ENCODE data around the gene FOXO3. TPM values are rescaled to one million over a fixed set of nuclear protein-coding genes. Genes with fewer than 3 reads are reported as not detected.

The FOXO3 gene
- total RNA-seq, 1 donor, result 80.0 TPM

DNA sequence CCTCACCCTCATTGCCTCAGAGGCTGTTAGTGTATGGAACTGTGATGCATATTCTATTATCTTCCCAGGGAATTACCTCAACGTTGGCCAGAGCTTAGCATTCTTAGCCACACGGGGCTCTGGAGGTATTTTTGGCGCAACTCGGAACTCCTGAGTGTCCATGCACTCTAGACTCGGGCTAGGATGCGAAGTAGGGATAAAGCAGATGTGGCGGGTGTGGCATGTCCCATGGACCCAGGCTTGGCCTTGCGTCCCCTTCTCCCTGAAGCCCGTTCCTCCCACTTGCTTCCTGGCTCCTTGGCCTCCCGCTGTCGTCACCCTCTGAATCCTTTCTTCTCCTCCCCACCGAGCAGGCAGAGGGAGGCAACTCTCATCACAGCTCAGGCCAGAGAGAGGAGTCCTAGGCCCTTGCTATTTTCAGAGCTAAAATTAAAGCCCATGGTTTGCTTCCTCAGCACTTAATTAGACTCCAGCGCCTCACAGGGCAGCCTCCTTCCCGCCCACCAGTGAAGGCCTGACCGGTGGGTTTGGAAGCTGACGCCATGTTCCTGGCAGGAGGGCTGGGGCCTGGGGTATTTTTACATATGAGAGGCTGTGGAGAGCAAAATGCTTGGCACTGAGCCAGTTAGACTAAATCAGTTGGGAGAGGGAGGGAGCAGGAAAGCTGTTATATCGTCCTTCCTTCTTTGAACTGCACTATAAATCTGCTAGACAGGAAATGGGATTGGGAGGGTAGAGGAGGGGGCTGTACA, 138.7 kb downstream of the FOXO3 start:
- DNase-seq (ENCODE audit: low read depth in 2 of 3, low spot score in 2 of 3), result no peak

DNA sequence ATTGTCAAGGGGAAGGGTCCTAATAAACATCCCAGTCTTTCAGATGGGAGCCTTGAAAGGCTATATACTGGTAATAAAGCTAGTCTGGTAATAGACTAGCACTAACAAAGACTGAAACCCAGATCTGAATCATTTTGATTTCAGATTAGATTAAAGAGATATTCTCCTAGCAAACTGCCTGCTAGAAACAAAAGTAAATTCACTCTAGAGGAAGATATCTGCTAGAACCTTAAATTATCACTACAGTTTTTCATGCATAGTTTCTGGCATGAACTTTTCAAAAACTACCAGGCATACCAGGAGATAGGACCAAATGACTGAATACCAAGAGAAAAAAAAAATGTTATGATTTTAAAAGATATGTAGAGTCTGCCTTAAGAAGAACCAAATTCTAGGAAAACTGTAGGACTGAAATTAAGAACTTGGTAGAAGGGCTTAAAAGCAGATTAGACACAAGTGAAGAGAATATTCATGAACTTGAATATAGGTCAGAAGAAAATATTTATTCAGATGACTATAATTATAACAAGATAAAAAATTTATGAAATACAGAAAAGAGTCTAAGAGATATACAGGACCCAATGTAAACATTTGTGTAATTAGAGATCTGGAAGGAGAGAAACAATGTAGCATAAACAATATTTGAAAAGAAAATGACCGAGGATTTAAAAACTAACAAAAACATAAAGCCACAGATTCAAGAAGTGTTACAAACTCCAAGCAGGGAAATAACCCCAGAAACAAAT, 141.6 kb downstream of the FOXO3 start:
- peak in 1 of 3 donors; percentile 14 for DNase-seq (ENCODE audit: low read depth in 2 of 3, low spot score in 2 of 3)

DNA sequence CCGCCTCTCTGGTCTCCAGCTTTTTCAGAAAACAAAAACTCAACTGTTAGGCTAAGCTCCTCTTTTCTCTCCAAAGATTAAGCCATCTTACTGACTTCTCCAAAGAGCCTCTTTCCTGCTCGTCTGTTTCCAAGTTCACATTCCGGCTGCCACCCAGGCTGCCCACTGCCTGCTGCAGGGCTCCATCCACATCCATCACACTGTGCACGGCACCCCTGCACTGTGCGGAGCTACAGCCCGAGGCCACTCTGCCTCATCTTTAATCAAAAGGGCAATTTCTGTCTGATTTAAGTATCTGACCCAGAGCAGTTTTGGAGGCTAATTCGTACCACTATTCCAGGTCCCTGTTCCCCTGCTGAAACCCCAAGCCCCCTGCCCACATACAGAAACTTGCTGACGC, 145.9 kb downstream of the FOXO3 start:
- DNase-seq (ENCODE audit: low read depth in 2 of 3, low spot score in 2 of 3), result no peak

DNA sequence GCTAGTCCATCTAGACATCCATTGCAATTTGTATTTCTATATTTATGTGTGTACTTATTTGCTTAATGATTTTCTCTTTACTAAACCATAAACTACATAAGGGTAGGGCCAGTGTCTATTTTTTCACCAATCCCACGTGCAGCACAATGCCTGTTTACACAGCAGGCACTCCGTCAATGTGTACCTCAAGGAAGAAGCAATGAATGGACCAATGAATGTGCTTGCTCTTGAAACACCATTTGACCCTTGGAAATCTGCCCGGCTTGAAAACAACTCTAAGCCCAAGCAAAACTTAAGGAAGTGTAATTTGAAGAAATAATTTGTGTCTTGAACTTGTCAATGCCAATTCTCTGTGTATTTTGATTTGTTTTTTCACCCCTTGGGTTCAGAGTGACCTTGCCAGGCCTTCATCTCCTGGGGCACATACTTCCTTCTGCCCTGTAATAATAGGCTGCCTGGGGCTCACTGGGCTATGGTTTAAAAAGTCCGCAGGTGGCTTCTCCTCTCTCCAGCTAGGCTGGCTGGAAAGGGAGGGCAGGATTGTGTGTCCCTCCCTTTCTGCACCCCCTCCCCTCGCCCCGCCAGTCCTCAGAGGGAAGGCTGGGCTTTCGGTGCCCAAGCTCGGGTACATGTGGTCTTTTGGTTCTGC, 146.7 kb downstream of the FOXO3 start:
- DNase-seq (ENCODE audit: low read depth in 2 of 3, low spot score in 2 of 3), result no peak

DNA sequence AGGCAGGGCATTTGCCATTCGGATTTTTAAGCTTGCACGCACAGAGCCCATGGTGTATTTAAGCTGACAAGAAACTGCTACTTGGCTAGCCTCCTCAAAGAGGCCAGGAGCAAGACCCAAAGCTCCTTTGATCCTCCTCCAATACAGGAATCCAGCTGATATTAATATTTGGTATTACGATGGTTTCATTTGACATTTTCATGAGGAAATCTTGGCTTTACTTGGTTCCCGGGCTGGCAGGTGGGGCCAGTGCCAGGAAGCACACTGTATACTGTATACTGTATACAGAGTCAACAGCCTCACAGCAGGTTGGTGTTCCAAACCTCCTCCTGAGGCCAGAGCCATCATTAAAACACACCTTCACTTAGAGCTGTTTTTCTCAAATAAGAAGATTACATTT, 149.3 kb downstream of the FOXO3 start:
- DNase-seq (ENCODE audit: low read depth in 2 of 3, low spot score in 2 of 3), result no peak

DNA sequence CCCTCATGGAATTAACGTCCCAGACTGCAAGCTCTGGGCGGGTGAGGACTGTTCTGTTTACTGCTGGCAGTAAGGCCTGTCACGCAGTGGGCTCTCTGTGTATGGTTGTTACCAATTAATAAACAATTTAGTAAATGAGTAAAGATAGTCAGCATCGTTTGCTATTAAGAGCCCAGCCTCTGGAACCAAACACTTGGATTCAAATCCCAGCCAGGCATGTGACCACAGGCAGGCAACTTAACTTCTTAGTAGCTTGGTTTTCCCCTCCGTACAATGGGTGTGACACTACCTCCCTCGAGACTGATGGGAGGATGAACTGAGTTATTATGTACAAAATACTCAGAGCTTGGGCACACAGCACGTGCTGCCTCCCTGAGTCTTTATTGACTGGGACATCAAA, 149.8 kb downstream of the FOXO3 start:
- no peak for DNase-seq (ENCODE audit: low read depth in 2 of 3, low spot score in 2 of 3)

DNA sequence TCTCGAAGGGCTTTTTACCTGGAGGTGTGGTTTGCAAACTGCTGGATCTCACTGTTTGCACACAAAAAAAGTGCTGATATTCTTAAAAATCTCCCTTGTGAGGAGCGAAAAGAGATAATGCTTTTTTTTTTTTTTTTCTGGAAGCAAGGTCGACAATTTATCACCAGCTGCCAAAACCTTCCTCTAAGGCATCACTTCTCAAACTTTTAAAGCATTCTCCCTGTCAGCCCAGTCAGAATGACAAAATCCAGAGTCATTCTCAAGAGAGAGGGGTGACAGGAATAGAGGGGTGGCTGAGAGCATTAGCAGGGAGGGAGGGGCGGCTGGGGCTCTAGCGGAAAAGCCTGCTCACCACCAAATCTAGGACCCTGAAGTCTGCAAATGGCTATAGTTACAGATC, 150.4 kb downstream of the FOXO3 start:
- DNase-seq (ENCODE audit: low read depth in 2 of 3, low spot score in 2 of 3), result no peak

DNA sequence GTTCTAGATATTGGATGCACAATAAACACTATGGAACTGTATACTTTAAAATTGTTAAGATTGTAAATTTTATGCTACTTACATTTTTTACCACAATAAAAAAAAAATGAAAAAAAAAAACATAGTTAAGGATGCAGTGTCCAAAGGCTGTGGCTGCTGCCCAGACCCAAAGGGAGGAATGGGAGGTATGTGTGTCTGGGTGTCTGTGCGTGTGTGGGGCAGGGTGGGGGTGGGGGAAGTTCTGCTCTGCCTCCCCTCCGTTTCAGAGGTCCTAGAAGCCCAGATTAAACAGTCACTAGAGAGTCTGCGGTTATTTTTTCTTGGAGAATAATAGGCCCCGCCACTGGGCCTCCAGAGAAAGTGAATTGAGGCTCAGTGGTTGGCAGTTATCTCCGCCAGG, 151.1 kb downstream of the FOXO3 start:
- DNase-seq (ENCODE audit: low read depth in 2 of 3, low spot score in 2 of 3), result no peak

DNA sequence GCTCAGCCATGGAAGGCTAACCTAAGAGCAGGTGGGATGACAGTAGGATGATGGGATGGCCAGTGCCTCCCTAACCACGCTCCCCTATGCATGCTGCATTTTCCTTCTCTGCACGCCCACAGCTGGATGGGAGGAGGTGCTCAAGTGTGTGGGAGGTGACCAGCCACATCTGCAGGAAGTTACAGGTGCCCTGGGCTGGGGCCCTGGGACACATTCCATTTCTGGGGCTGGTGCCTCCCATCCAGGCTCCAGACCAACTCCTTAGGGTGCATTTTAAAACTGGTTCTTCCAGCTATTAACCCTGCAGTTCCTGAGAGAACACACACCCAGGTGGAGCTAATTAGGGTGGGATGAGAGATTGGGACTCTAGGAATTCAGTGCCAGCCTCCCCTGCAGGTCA, 152.2 kb downstream of the FOXO3 start:
- DNase-seq (ENCODE audit: low read depth in 2 of 3, low spot score in 2 of 3), result no peak

DNA sequence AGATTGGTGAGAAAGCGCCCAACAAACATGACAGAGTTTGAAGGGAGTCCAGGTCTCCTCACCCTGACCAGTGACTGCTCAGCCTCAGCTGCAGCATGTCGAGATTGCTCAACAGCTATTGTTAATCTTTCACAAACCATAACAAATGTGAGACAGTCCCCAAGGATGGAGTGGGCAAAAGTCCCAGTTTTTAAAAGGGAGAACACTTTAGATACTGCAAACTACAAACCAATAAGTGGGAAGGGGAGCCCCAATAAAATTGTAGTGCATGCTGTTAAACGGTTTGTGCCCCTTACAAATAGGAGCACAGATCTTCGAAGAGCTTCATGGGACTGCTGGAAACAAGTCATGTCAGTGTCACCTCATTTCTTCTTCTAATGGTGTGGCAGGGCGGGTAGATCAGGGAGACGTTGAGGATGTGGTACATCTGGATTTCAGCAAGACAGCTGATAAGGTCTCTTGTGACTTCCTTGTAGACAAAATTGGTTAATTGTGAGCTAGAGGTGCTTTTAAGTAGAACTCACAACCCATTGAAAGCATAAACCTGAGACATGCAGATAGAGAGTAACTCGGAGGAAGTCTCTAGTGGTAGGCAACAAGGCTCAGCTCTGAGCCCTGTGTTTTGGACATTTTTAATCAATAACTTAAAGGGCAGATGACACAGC, 153.5 kb downstream of the FOXO3 start:
- DNase-seq (ENCODE audit: low read depth in 2 of 3, low spot score in 2 of 3), result peak in 1 of 3 donors; percentile 24

DNA sequence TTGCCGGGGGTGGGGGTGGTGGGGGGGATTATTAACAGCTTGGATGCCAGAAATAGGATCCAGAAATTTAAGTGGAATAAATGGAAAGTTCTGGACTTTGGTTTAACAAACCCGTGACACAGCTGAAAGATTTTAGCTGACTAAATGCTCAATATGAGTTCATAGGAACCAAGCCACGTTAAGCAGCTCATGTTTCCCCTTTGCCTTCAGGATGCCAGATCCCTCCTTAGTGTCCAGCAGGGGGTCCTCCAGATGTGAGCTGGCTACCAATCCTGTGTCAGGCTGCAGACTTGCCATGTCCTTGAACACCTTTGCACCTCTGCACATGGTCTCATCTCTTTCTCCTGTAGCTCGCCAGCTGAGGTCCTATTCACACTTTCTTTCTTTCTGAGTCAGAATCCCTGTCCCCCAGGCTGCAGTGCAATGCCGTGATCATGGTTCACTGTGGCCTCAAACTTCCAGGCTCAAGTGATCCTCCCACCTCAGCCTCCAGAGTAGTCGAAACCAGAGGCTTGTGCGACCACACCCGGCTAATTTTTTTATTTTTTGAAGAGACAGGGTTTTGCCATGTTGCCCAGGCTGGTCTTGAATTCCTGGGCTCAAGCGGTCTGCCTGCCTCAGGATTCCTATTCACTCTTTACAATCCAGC, 154.2 kb downstream of the FOXO3 start:
- DNase-seq (ENCODE audit: low read depth in 2 of 3, low spot score in 2 of 3), result no peak

DNA sequence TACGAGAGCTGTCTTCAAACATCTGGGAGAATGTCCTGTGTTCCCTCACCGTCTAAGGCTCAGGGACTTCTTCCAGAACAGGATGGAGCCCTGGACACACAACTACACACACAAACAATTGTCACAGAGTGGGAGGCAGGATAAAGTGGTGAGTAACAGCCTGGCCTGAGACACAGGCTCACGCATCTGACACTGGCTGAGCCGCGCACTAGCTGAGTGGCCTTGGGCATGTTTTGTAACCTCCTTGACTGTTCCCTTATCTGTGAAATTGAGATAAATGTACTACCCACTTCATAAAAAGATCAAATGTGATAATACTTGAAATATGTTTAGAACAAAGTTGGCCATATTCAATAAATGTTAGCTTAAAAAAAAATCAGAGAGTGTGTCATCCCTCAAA, 155.1 kb downstream of the FOXO3 start:
- no peak for DNase-seq (ENCODE audit: low read depth in 2 of 3, low spot score in 2 of 3)

DNA sequence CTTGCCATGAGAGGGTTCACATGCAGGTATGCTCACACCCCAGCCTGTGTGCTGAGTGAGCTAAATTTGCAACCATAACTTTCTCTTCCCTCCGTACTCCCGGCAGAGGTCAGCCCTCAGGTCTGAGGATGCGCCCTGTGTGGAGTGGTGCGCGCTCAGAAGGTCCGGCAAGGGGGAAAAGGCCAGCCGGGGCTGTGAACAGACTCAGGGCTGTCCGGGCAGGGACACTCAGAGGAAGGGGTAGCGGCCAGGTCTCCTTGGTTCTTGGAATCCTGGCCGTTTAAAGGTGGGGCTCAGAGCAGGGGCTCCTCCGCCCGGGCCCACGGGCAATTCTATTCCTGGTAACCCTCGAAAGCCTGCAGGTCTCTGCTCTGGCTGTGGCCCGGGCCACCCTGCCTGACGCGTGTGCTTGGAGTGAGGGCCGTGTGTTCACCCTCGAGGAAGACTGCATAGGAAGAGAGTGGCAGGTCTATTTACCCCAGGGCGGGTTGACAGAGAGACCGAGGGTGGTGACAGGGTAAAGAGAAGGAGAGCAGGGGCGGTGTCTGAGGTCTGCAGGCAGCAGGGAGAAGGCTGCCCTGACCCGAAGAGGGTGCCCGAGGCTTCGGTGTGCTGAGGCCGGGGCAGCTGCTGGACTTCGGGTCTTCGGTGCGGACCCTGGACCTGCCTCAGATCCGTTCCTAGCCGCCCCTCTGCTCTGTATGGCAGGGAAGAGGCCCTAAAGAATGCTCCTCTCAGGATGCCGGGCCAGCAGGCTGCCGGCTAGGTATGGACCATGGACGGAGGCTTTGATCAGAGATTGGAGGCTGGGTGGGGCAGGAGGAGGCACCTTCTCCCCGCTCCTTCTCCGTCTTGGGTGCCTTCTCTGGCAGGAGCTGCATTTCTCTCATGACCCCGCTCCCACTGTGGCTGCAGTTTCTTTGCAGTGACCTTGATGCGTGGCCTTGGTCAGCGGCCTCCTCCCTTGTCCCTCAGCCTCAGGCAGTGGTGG, 156.4 kb downstream of the FOXO3 start:
- DNase-seq (ENCODE audit: low read depth in 2 of 3, low spot score in 2 of 3), result no peak

DNA sequence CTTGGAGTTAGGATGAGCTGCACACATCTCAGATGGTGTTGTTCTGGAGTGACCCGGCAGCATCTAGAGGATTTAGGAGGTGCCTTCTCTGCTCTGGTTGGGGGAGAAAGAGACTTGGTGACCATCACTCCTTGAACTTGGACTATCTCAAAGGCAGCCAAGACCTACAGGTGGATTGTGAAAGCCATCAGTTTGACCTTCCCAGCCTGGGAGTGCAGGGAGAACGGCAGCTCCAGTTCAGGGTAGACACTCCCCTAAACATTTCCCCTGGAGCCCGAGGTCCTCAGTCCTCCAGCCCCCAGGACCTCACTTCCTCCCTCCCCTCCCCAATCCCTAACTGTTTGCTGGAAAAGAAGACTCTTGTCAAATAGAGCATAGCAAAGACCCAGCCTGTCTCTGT, 158.8 kb downstream of the FOXO3 start:
- no peak for DNase-seq (ENCODE audit: low read depth in 2 of 3, low spot score in 2 of 3)

DNA sequence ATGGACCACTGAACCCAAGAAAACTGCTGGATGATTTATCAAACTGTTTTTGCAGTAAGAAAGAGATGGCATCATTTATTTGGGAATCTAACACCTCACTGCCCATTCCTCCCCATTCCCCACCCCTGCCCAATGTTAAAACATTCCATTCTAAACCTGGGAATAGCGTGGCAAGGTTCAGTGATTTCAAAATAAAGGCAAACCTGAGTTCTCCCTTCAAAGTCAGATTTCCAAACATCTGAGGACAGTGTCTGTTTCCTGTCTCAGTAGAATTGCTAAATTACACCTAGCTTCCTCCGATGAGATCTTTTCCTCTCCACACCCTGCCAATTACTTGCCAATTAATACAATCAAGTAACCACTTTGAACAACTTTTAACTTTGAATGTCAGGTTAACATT, 160.1 kb downstream of the FOXO3 start:
- DNase-seq (ENCODE audit: low read depth in 2 of 3, low spot score in 2 of 3), result no peak

DNA sequence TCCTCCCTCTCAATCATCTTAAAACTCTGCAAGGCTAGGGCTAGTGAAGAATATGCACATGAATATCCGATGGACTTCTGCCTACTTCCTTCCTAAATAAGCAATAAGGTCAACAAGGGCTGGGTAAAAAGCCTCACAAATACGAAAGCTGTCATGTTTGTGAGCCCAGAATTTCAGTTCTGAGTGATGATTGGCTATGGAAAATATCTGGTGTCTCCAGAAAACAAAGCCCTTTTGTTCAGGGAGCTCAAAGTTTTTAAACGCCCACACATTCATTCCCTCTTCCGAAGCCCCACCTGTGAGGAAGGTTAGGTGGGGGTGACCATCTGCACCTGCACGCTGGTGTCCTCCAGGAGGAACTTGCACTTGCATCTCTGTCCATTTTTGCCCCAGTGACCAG, 160.6 kb downstream of the FOXO3 start:
- no peak for DNase-seq (ENCODE audit: low read depth in 2 of 3, low spot score in 2 of 3)

DNA sequence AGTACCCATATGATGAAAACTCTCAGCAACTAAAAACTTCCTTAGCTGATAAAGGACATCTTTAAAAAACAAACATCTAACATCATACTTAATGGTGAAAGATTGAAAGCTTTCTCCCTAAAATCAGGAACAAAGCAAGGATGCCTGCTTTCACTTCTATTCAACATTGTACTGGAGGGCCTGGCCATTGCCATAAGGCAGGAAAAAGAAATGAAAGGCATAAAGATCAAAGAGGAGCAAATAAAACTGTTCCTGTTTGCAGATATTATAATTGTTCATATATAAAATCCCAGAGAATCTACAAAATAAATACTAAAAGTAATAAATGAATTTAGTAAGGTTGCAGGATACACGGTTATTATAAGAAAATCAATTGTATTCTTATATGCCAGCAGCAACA, 162.9 kb downstream of the FOXO3 start:
- no peak for DNase-seq (ENCODE audit: low read depth in 2 of 3, low spot score in 2 of 3)

DNA sequence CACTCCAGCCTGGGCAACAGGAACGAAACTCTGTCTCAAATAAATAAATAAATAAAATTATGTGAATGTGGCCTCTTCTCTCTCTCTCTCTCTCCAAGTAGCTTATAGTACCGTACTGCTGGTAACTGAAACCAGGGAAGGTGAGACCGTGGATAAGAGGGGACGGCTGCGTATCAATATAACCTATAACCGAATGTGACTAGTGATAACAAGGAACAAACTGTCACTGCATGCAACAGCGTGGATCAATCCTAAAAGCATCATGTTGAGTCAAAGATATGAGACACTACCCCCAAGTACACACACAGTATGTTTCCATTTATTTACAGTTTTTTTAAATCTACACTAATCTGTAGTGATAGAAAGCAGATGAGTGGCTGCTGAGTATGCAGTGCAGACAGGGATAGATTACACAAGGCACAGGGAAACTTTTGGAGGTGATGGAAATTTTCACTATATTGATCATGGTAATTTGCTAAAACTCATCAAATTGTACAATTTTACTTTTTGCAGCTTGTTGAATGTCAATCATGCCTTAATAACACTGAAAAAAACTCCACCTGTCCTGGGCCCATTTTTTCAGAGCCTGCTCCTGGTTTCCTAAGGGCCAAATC, 166.1 kb downstream of the FOXO3 start:
- no peak for DNase-seq (ENCODE audit: low read depth in 2 of 3, low spot score in 2 of 3)
